ENCODE data around the gene PSMD11. TPM values are rescaled to one million over a fixed set of nuclear protein-coding genes. Genes with fewer than 3 reads are reported as not detected.

PSMD11 gene
- total RNA-seq, 1 donor from 2014 or later = 144 TPM

DNA sequence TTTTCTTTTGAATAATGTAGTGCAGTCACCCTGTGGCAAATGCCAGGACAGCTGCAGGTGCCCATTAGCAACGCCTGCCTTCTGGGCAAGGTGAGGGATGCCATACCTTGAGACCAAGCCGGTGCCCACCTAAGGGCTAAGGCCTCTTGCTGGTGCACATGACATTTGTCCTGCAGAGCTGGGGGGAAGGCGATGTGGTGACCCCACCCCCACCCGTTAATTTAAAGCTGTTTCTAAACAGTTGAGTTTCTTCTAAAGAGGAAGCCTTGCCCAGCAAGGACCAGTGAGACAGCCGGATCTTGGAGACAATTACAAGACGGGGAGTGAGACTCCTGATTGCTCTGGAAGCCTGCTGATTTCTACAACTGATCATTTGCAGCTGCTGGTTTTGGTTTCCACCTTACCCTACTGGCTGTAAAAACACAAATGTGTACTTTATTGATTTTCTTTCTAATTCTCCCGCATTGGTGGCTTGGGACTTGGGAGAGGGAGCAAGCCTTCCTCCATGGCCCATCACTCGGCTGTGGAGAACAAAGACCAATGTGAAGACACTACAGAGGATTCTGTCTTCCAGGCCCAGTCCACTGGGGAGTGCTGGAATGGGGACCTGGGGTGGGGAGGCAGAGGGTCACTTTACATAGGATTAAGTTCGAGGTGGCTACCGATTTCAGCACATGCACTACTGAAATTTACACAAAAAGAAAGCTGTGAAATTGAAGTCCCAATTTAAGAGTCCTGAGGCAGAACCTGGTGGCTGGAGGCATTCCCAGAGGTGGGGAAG, 45.2 kb downstream of the PSMD11 start:
- DNase-seq (ENCODE audit: low read depth, low spot score) = no peak

DNA sequence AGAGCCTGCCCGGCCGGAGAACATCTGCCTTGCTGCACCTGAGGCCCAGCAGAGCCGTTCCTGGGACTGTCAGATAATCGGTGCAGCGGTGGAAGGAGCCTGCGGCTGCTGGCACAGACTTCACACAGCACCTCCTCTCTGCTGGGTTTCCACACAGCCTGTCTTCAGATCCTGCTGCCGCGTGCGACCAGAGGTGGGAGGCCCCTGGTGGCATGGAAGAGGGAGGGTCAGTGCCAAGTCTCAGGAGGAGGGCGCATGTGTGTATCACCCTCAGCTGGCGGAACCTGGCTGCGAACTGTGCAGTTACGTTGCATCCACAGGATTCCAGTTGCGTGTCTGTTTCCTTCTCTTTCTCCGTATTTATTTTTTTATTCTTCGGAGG, 45.8 kb downstream of the PSMD11 start:
- DNase-seq (ENCODE audit: low read depth, low spot score) = no peak

GRCh38 chr17:32491371-32492263, 47.3 kb downstream of the PSMD11 start:
- no peak for DNase-seq (ENCODE audit: low read depth, low spot score)

GRCh38 chr17:32492264-32492589, 47.9 kb downstream of the PSMD11 start:
- DNase-seq (ENCODE audit: low read depth, low spot score) = no peak

GRCh38 chr17:32492648-32493289, 48.5 kb downstream of the PSMD11 start:
- no peak for DNase-seq (ENCODE audit: low read depth, low spot score)

- no peak for DNase-seq (ENCODE audit: low read depth, low spot score)
These were observed 49.3 kb downstream of the PSMD11 start for GRCh38 chr17:32493571-32493970.

GRCh38 chr17:32493976-32494513, 49.7 kb downstream of the PSMD11 start:
- no peak for DNase-seq (ENCODE audit: low read depth, low spot score)

DNA sequence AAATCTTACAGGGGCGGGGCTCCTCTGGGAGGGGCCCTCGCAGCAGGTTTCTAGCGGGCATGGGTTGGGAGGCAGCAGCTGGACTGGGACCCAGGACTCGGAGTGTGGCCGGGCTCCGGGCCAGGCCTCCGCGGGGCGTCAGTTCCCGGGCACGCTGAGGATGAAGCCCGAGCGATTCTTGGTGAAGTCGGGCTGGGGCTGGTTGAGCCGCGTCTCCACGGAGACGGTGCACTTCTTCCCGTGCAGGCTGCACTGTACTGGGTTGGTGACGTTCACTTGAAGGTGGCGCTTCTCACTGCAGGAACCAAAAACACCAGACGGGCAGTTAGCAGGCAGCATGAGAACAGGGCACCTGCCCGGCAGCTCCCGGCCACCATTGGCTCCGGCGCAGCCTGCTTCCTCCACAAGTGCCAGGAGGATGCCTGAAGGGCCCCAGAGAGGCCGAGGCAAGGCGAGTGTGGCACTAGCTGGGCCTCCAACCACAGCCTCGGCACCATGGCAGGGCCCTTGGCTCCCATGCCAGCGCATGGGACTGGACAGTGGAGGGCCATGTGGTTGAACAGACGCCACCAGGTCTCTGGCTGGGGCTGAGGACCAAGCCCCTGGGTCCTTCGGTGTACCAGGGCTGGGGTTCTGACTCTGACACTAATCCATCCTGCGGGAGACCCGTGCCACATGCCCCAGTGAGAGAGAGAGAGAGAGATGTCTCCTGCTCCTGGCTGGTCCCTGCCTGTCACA, 50.5 kb downstream of the PSMD11 start:
- no peak for DNase-seq (ENCODE audit: low read depth, low spot score)

DNA sequence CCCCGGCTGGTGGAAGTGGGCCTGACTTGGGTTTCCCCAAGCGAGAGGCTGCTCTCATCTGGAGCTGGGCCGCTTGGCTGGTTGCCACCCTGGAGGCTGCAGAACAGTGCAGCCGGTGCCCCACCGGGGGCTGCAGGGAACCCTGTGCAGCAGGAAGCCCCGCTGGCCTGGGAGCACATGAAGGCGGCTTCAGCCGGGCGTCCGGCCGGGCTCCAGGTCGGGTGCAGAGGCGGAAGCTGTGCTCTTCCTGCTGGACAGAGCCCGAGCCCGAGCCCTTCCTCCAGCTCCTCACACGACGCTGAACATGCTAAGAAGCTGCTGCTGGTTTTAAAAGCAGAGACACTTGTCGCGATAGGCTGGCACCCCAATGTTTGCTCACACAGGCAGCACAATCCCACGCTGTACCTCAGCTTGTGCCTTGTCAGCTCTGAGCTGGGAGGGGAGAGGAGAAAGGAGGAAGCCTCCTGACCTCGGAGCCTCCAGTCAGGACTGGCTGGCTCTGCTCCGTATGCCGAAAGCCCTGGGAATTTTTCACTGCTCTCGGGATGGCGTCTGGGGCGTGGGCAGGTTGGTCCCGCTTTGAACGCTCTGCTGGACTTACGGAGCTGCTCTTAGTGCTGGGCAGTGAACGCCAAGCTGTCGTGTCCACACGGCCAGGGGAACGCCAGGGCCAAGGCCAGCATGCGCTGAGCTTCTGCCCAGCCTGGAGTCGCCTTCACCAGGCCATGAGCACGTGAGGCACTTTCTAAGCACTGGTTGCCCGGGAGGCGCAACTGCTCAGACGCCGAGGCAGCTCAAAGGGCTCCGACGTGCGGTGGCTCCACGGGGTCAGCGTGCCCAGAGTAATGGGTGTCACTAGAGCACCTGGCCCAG, 51.3 kb downstream of the PSMD11 start:
- no peak for DNase-seq (ENCODE audit: low read depth, low spot score)

GRCh38 chr17:32496395-32497073, 52.2 kb downstream of the PSMD11 start:
- no peak for DNase-seq (ENCODE audit: low read depth, low spot score)

DNA sequence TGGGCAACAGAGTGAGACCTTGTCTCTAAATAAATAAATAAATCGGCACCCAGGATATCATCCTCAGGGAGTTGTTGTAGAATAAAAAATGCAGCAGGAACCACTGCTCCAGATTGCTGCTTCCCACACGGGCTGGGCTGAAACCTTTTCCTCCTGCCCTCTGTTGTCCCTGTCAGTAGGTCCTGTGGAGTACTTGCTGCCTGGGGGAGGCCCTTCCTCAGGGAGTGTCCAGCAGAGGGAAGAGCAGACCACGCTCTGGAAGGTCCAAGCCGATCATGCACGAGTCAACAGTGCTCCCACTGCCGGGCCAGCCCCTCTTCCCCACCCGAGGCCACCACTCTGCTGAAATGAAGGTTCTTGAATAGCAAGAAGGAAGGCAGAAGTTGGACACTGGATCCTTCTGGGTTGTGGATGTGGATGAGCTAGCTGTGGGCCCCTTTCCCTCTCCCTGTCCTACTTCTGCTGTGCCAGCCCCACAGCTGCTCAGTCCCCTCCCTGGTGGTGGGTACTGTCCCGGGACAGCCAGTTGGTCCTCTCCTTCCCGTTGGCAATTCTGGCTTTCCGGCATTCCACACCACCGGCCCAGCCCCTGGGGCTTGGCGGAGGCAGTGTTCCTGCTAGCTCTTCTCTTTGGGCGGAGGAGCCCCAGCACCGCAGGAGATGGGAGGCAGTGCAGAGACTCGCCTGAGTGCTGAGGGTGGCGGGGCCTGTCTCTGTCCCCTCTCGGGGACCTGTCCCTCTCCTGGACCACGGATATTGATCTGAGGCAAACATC, 53.3 kb downstream of the PSMD11 start:
- no peak for DNase-seq (ENCODE audit: low read depth, low spot score)

GRCh38 chr17:32498391-32498790, 54.1 kb downstream of the PSMD11 start:
- no peak for DNase-seq (ENCODE audit: low read depth, low spot score)

- DNase-seq (ENCODE audit: low read depth, low spot score) = no peak
These were observed 57.7 kb downstream of the PSMD11 start for GRCh38 chr17:32502013-32502412.

GRCh38 chr17:32502710-32503109, 58.4 kb downstream of the PSMD11 start:
- no peak for DNase-seq (ENCODE audit: low read depth, low spot score)

- no peak for DNase-seq (ENCODE audit: low read depth, low spot score)
These were observed 59.2 kb downstream of the PSMD11 start for GRCh38 chr17:32503251-32504165.

DNA sequence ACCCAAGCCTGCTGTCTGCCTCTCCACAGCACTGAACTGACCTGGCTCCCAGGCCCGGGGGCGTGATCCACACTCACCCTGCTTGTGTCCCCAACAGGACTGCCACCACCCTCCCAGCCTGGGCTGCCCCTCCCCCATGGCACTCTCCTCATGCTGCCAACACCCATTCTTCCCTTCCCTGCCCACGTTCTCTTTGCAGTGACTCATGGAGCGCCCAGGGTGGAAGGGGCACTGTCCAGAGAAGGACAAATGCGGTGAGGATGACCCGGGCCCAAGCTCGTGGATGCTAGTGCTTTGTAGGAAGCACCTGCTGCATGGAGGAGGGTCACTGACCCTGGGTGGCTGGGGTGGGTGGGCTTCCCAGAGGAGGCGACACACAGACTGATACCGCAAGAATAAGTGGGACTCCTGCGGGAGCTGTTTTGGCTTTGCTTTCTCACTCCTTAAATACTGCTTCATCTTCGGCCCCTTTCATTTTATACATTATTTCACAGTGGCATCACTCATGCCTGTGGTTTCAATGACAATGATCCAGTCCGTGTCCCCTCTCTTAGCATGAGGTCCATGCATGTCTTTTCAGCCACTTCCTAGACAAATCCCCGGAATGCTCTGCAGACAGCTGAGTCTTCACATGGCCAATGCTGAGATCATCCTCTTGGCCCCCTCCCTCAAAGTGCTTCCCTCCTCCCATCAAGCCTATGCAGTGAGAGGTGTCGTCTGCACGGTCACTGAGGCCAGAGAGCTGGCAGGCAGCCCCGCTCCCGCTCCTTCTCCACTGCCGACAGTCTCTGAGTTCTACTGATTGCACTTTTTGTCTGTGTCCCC, 60.1 kb downstream of the PSMD11 start:
- no peak for DNase-seq (ENCODE audit: low read depth, low spot score)

GRCh38 chr17:32508926-32509325, 64.6 kb downstream of the PSMD11 start:
- no peak for DNase-seq (ENCODE audit: low read depth, low spot score)
